Panc1 (cell line): ENCODE data around the gene B3GALT4. TPM values are rescaled to one million over a fixed set of nuclear protein-coding genes. Genes with fewer than 3 reads are reported as not detected.
"Not testable (repeated sequence)": the region's sequence is repeated elsewhere in the genome, so short reads cannot be mapped to it uniquely, and the experiment has no call there.

Experiments
- ATAC-seq: fragments of 200-7000 bp; cut with Tn5 transposase; 2 replicates; pipeline ENCODE4 v1.9.1; 2020; ENCODE audit warnings: mild to moderate bottlenecking, moderate library complexity
- BruUV-seq: library from RNA; stranded (reverse); fragments of 400-500 nt; replicated peaks from 2 replicates; lab custom pipeline; 2021; lab: Mats Ljungman, UMichigan
- CTCF ChIA-PET: fragments of 300-600 bp; sonication (Branson Sonifier 250); formaldehyde crosslinking; loops from one replicate; lab custom pipeline; 2022; ENCODE audit warnings: antibody characterized with exemption; lab: Charles Lee
- POLR2A ChIA-PET: fragments of 300-600 bp; sonication (Branson Sonifier 250); formaldehyde crosslinking; loops from one replicate; lab custom pipeline; 2022; ENCODE audit warnings: antibody characterized with exemption; lab: Charles Lee
- DNase-seq: peaks from one replicate; pipeline ENCODE4 v3.0.0-alpha.2; 2010; ENCODE audit warnings: low read depth, low spot score
- H3K27ac ChIP-seq: 2 replicates; pipeline ENCODE4 v1.5.1; 2011; ENCODE audit warnings: mild to moderate bottlenecking, low read length, inconsistent platforms
- H3K27me3 ChIP-seq: fragments of 200-500 bp; sonication (Bioruptor generic); 2 replicates; pipeline ENCODE4 v1.6.0; 2014; ENCODE audit warnings: low read length, inconsistent platforms; ENCODE audit not compliant: control insufficient read depth, insufficient read depth
- H3K36me3 ChIP-seq: fragments of 200-500 bp; sonication (Bioruptor generic); 2 replicates; pipeline ENCODE4 v1.5.1; 2014; ENCODE audit warnings: inconsistent platforms, mild to moderate bottlenecking, low read length, moderate library complexity; ENCODE audit not compliant: control insufficient read depth, insufficient read depth
- H3K4me1 ChIP-seq: 2 replicates; pipeline ENCODE4 v1.5.1; 2011; ENCODE audit warnings: inconsistent platforms, mild to moderate bottlenecking, low read length, moderate library complexity; ENCODE audit not compliant: control insufficient read depth, insufficient read depth
- H3K4me3 ChIP-seq, 2 experiments: 2 replicates each; pipeline ENCODE4 v1.5.1; 2011 to 2012; ENCODE audit warnings: low read depth in 2 of 2, low read length in 2 of 2, mild to moderate bottlenecking in 2 of 2, inconsistent platforms in 1 of 2, moderate library complexity in 1 of 2
- H3K9me3 ChIP-seq: fragments of 200-500 bp; sonication (Bioruptor generic); 2 replicates; pipeline ENCODE4 v1.5.1; 2014; ENCODE audit warnings: low read depth, mild to moderate bottlenecking, inconsistent platforms, low read length, moderate library complexity; ENCODE audit not compliant: control insufficient read depth, insufficient read depth
- CTCF ChIP-seq: fragments of 450-650 bp; IDR thresholded peaks from 2 replicates; pipeline ENCODE4 v1.5.1; 2017; ENCODE audit warnings: mild to moderate bottlenecking
- POLR2AphosphoS5 ChIP-seq: IDR thresholded peaks from 2 replicates; pipeline ENCODE4 v1.6.1; 2012; ENCODE audit warnings: mild to moderate bottlenecking, low read depth, low read length, moderate library complexity
- REST ChIP-seq, 2 experiments: IDR thresholded peaks; 2 replicates each; pipeline ENCODE4 v1.6.1; 2011 to 2012; ENCODE audit warnings: low read depth in 2 of 2, control low read depth in 1 of 2, low read length in 1 of 2, mild to moderate bottlenecking in 1 of 2, moderate library complexity in 1 of 2; ENCODE audit not compliant: insufficient read depth in 1 of 2
- SIN3A ChIP-seq: IDR thresholded peaks from 2 replicates; pipeline ENCODE4 v1.6.1; 2012; ENCODE audit warnings: low read depth, mild to moderate bottlenecking, low read length, moderate library complexity, borderline replicate concordance; ENCODE audit not compliant: insufficient read depth
- TCF7L2 ChIP-seq: IDR thresholded peaks from 2 replicates; pipeline ENCODE4 v1.6.1; 2011; ENCODE audit warnings: mild to moderate bottlenecking, low read depth, low read length, inconsistent platforms
- in situ Hi-C: cut with HindIII; loops from 2 replicates; pipeline ENCODE4 v1.10.0; 2016; ENCODE audit warnings: low sequenced_read_pairs, low pct_unique_long_range_greater_than_20kb
- intact Hi-C: fragments of 100-400 bp; cut with micrococcal nuclease; formaldehyde crosslinking; loops from one replicate; pipeline ENCODE4 v1.10.0; 2022; ENCODE audit not compliant: unreplicated experiment
- total RNA-seq: library from RNA; stranded (reverse); gene quantifications from one replicate; pipeline ENCODE4 v1.2.1, GENCODE V29; 2021; ENCODE audit not compliant: unreplicated experiment

B3GALT4 gene
- total RNA-seq, 1 experiment from 2014 or later, result 6.0 TPM

GRCh38 chr6:33259032-33259431, 17.9 kb upstream of the B3GALT4 start:
- BruUV-seq, result no TSS peak
- Histone ChIP-seq H3K27ac (peak overlapping the region; percentile 81), H3K4me1 (peaks cover 25% of the 10 kb centered on the region), H3K9me3 (no peaks in the 10 kb centered on the region), H3K27me3 (no peaks in the 10 kb centered on the region), H3K4me3 (no peak overlapping the region), H3K36me3 (no peaks in the 10 kb centered on the region)
- TF ChIP-seq POLR2AphosphoS5 (no peak), TCF7L2 (peak; percentile 92)
- ChIA-PET CTCF (no interaction called here), POLR2A (no interaction called here)
- DNase-seq (no peak), ATAC-seq (peak; percentile 59)
- in situ Hi-C loops (no loop called here), intact Hi-C loops (no loop called here)

GRCh38 chr6:33262490-33262889, 14.4 kb upstream of the B3GALT4 start:
- H3K27me3 ChIP-seq, in situ Hi-C loops, ATAC-seq, DNase-seq, H3K36me3 ChIP-seq, CTCF ChIA-PET, H3K9me3 ChIP-seq, BruUV-seq, POLR2A ChIA-PET, intact Hi-C loops, H3K27ac ChIP-seq, H3K4me3 ChIP-seq: not testable (repeated sequence)
- peaks cover 25% of the 10 kb centered on the region for H3K4me1 ChIP-seq

GRCh38 chr6:33264015-33264414, 12.9 kb upstream of the B3GALT4 start:
- H3K36me3 ChIP-seq, result peaks cover 6% of the 10 kb centered on the region; the same call in 1 of the 2 replicates
- no peaks in the 10 kb centered on the region for H3K27me3 ChIP-seq
- H3K9me3 ChIP-seq, result no peaks in the 10 kb centered on the region
- CTCF ChIA-PET, result no interaction called here
- intact Hi-C loops (no loop called here), in situ Hi-C loops (no loop called here)
- no TSS peak for BruUV-seq
- no peak overlapping the region for H3K27ac ChIP-seq
- POLR2A ChIA-PET, result no interaction called here
- H3K4me1 ChIP-seq, result peaks cover 22% of the 10 kb centered on the region
- DNase-seq (no peak), ATAC-seq (no peak)
- no peak for TF ChIP-seq TCF7L2
- TF ChIP-seq REST (IDR thresholded peaks at IDR 0.05; ENCODE audit: insufficient read depth in 1 of 2, low read depth in 2 of 2, low read length in 1 of 2), result no peak
- no peak for TF ChIP-seq CTCF
- TF ChIP-seq SIN3A, result no peak
- TF ChIP-seq POLR2AphosphoS5, result no peak
- H3K4me3 ChIP-seq, result no peak overlapping the region
